Measurements from ENCODE around the gene RBPMS2.
"Not testable (repeated sequence)": the region's sequence is repeated elsewhere in the genome, so short reads cannot be mapped to it uniquely, and the experiment has no call there.

DNA sequence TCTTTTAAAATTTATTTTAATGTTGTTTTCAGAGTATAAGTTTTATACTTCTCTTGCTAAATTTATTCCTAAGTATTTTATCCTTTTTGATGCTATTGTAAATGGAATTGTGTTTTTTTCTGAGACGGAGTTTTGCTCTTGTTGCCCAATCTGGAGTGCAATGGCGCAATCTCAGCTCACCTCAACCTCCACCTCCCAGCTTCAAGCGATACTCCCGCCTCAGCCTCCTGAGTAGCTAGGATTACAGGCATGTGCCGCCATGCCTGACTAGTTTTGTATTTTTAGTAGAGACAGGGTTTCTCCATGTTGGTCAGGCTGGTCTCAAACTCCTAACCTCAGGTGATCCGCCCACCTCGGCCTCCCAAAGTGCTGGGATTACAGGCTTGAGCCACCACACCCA is 19.9 kb upstream of the RBPMS2 start:
- not testable (repeated sequence) for TF ChIP-seq CTCF (IDR thresholded peaks at IDR 0.05; ENCODE audit: low read depth, low read length, missing input control); FOXA1 (IDR thresholded peaks at IDR 0.05); MAX (IDR thresholded peaks at IDR 0.05); TAF1 (conservative IDR thresholded peaks at IDR 0.05); SP1 (IDR thresholded peaks at IDR 0.05); RAD21 (IDR thresholded peaks at IDR 0.05)
- TF ChIP-seq, protein P1, sequence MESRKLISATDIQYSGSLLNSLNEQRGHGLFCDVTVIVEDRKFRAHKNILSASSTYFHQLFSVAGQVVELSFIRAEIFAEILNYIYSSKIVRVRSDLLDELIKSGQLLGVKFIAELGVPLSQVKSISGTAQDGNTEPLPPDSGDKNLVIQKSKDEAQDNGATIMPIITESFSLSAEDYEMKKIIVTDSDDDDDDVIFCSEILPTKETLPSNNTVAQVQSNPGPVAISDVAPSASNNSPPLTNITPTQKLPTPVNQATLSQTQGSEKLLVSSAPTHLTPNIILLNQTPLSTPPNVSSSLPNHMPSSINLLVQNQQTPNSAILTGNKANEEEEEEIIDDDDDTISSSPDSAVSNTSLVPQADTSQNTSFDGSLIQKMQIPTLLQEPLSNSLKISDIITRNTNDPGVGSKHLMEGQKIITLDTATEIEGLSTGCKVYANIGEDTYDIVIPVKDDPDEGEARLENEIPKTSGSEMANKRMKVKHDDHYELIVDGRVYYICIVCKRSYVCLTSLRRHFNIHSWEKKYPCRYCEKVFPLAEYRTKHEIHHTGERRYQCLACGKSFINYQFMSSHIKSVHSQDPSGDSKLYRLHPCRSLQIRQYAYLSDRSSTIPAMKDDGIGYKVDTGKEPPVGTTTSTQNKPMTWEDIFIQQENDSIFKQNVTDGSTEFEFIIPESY (IDR thresholded peaks at IDR 0.05): not testable (repeated sequence)

Data from liver (tissue), 3 donors.